Right lobe of liver (tissue), 6 donors: Measurements from ENCODE around the gene GATC. TPM values are rescaled to one million over a fixed set of nuclear protein-coding genes. Genes with fewer than 3 reads are reported as not detected.
A peak's percentile ranks its signal among the peaks of the same experiment; 100 is the strongest.

ENCODE experiments used
- ATAC-seq, 4 donors: fragments of 200-7000 bp; cut with Tn5 transposase; one replicate each; pipeline ENCODE4 v1.9.1; 2020; ENCODE audit warnings: mild to moderate bottlenecking in 4 of 4, moderate library complexity in 4 of 4
- DNase-seq, 3 donors: peaks; one replicate each; pipeline ENCODE4 v3.0.0-alpha.2; 2020
- H3K27ac ChIP-seq, 3 donors: fragments of 200-600 bp; one replicate each; pipeline ENCODE4 v1.8.0; 2022
- H3K27me3 ChIP-seq, 2 donors: fragments of 200-600 bp; one replicate each; pipeline ENCODE4 v1.8.0; 2022
- H3K36me3 ChIP-seq, 4 donors: fragments of 200-600 bp; sonication (generic) in 1 of 4; one replicate each; pipeline versions ENCODE4 v1.5.1 to v1.8.0; 2017 to 2022; ENCODE audit warnings: control low read depth in 1 of 4
- H3K4me1 ChIP-seq, 4 donors: fragments of 200-600 bp; sonication (generic) in 1 of 4; one replicate each; pipeline versions ENCODE4 v1.5.1 to v1.8.0; 2017 to 2022; ENCODE audit warnings: control low read depth in 1 of 4
- H3K4me3 ChIP-seq, 3 donors: fragments of 200-600 bp; one replicate each; pipeline ENCODE4 v1.8.0; 2022
- H3K9me3 ChIP-seq, 4 donors: fragments of 200-600 bp; sonication (generic) in 1 of 4; one replicate each; pipeline versions ENCODE4 v1.5.1 to v1.8.0; 2017 to 2022; ENCODE audit warnings: control low read depth in 1 of 4
- POLR2A ChIP-seq: fragments of 450-650 bp; IDR thresholded peaks from one replicate; pipeline ENCODE4 v1.6.1; 2017; ENCODE audit warnings: antibody characterized with exemption, mild to moderate bottlenecking
- WGBS: methylation state at CpG from one replicate; pipeline ENCODE4 v1.1.6; 2018; ENCODE audit warnings: low coverage, low lambda C conversion rate; ENCODE audit not compliant: insufficient coverage; ENCODE audit errors: missing lambda C conversion rate; 5-methylcytosine and 5-hydroxymethylcytosine counted together
- intact Hi-C, 2 donors: fragments of 100-400 bp; cut with DNase I; formaldehyde crosslinking; loops; one replicate each; pipeline versions ENCODE4 v1.11.2 to v1.14.1; 2022
- total RNA-seq, 6 experiments: library from RNA; depleted of rRNA in 2 of 6; stranded (reverse); fragments of >200 nt in 2 of 6; fragmentation: NEBNext Ultra II Directional in 3 of 6; extraction: Animal tissue kit (Norgen Biotek cat#: 25700) in 3 of 6; gene quantifications; one replicate each; pipeline versions ENCODE4 v1.1.0 to v1.2.4, GENCODE V29; 2016 to 2023
- TF ChIP-seq, protein P1 (sequence below), 4 donors: fragments of 200-600 bp in 3 of 4; fragments of 450-650 bp in 1 of 4; IDR thresholded peaks; one replicate each; pipeline versions ENCODE4 v1.5.1 to v1.8.0; 2016 to 2022; ENCODE audit warnings: antibody characterized with exemption in 4 of 4, mild to moderate bottlenecking in 2 of 4
- donor health status: DM: no; HTN: yes; CAD: no.
- donor health status: DM: no; HTN: no; CAD: no.
- donor health status: DM: no; HTN: no; CAD: no.
- donor health status: DM: no; HTN: yes; CAD: no.
- donor health status: DM: no; HTN: yes; CAD: no.

The GATC gene
- total RNA-seq, 6 experiments from 2014 or later = 13.4 to 23.8 (median 15.9) TPM

DNA sequence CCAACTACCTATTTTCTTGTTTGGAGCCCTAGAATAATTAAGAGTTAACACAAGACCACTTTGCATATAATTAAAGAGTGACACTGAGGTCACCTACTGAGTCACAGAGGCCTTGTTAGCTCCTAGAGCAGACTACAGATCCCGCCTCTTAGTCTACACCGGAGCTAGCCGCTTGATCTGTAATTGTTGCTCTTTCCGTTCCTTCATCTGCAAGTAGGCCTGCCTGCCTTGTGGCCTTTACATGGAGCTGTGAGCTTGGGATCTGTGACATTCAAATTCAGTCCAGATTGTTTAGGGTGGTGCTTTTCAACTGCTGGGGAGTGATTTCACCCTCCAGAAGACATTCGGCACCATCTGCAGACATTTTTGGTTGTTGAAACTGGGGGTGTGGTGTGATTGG is 44.1 kb downstream of the GATC start:
- no peak for TF ChIP-seq POLR2A
- TF ChIP-seq, protein P1, sequence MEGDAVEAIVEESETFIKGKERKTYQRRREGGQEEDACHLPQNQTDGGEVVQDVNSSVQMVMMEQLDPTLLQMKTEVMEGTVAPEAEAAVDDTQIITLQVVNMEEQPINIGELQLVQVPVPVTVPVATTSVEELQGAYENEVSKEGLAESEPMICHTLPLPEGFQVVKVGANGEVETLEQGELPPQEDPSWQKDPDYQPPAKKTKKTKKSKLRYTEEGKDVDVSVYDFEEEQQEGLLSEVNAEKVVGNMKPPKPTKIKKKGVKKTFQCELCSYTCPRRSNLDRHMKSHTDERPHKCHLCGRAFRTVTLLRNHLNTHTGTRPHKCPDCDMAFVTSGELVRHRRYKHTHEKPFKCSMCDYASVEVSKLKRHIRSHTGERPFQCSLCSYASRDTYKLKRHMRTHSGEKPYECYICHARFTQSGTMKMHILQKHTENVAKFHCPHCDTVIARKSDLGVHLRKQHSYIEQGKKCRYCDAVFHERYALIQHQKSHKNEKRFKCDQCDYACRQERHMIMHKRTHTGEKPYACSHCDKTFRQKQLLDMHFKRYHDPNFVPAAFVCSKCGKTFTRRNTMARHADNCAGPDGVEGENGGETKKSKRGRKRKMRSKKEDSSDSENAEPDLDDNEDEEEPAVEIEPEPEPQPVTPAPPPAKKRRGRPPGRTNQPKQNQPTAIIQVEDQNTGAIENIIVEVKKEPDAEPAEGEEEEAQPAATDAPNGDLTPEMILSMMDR (IDR thresholded peaks at IDR 0.05) = no peak
- intact Hi-C loops = no loop called here
- WGBS = 98% methylated on average over 5 of the region's 5 CpGs
- H3K36me3 ChIP-seq = no peaks in the 10 kb centered on the region
- no peaks in the 10 kb centered on the region for H3K9me3 ChIP-seq
- ATAC-seq = no peak
- no peak overlapping the region for H3K4me3 ChIP-seq
- no peak overlapping the region for H3K27ac ChIP-seq
- H3K4me1 ChIP-seq = peaks cover 0 to 6% (median under 1%) of the 10 kb centered on the region in 4 donors
- H3K27me3 ChIP-seq = no peaks in the 10 kb centered on the region
- no peak for DNase-seq

DNA sequence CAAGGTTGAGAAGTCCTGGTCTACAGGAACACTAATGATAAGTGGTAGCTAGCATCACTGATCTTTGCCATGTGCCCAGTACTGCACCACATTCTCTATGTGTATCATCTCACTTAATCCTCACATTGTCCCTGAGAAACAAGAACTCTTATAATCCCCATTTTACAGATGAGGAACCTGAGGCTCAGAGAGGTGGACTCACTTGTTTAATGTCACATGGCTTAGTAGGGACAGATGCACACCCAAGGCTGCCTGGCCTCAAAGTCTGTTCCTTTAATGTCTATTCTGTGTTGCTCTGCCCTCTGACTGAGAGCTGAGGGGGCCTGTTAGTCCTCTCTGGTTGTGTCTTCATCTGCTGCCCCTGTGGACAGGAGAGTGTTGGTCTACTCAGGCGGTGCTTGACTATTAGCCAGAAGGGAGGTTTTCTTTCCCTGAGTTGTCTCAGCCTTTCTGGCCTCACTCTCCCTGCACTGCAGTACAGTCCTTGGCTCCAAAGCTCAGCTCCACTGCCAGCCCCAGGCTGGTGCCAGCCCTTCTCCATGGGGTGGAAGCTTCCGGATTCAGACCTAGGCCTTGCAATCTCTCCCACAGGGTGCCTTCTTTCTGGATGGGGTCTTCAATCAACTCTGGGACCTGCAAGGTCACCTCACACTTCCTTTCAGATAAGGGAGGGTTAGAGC is 44.7 kb downstream of the GATC start:
- H3K4me3 ChIP-seq = no peak overlapping the region
- H3K9me3 ChIP-seq = no peaks in the 10 kb centered on the region
- H3K27me3 ChIP-seq = no peaks in the 10 kb centered on the region
- no peak overlapping the region for H3K27ac ChIP-seq
- no peak for TF ChIP-seq POLR2A
- TF ChIP-seq, protein P1 (IDR thresholded peaks at IDR 0.05) = no peak
- intact Hi-C loops = no loop called here
- no peak for DNase-seq
- peaks cover 0 to 7% (median under 1%) of the 10 kb centered on the region in 4 donors for H3K4me1 ChIP-seq
- ATAC-seq = no peak
- H3K36me3 ChIP-seq = no peaks in the 10 kb centered on the region
- WGBS = no CpG with 5 or more reads among the region's 2 CpGs

DNA sequence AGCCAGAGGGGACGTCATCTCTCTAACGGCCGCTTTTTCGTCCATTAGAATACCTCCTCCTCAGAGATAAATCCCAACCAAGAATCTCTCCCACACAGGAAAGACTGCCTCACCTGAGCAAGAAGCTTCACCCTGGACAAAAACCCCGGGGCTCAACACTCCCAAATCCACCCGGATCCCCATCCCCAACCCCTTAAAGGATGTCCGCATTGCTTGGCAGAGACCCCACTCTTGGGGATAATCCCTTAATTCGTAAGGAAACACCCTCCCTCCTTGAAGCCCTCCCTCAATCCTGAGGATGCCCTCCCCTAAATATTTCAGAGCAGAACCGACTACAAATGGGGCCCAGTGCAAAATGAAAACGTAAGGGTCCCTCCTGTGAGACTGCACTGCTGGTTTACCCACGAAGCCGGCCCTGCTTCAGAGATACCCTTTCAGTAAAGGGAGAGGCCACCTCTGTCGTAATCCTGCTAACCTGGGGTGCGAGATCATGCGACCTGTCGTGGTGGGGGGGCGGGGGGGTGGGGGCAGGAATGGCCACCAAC is 49.0 kb downstream of the GATC start:
- peaks cover 0 to 15% (median 8%) of the 10 kb centered on the region in 4 donors for H3K36me3 ChIP-seq
- no peaks in the 10 kb centered on the region for H3K9me3 ChIP-seq
- intact Hi-C loops = no loop called here
- no peak for DNase-seq
- H3K27me3 ChIP-seq = no peaks in the 10 kb centered on the region
- peaks cover 0 to 16% (median under 1%) of the 10 kb centered on the region in 4 donors for H3K4me1 ChIP-seq
- H3K4me3 ChIP-seq = peak overlapping the region; percentile 84 to 99 (median 97)
- H3K27ac ChIP-seq = no peak overlapping the region
- 30% methylated on average over 14 of the region's 17 CpGs for WGBS
- peak in 1 of 4 donors; percentile 2 for ATAC-seq
- no peak for TF ChIP-seq POLR2A
- TF ChIP-seq, protein P1 (IDR thresholded peaks at IDR 0.05) = no peak

DNA sequence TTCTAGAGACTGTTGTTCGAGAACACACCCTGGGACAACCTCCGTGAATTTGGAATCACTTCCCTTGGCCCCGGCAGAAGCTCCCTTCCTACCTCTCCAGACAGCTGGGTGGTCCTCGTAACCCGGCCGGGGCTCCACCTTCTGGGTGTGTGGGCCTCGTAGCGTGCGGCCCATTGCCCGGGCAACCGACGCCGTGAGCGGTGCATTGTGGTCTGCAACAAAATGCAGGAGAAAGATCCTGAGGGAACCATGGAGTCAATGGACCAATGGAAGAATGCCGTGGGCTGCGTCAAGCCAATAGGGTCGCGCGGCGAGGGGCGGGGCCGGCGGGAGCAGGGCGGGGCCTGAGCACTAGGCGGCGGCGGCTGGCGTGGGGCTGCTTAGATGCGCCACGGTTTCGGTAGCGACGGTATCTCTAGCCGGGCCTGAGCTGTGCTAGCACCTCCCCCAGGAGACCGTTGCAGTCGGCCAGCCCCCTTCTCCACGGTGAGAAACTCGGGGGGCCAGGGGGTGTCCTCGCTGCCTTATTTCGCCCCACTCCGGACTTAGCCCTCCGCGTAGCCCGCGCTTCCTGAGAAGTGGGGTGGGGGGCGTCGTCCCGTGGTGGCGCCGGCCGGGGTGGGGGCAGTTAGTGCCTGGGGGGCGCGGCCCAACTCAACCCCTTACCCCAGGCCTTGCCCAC is 49.6 kb downstream of the GATC start, which contains the start of gene DYNLL1:
DYNLL1 (plus strand) TSS at position 383 of the 682 bp plus-strand sequence. CDS start 309 bp downstream, outside the sequence.
- no peaks in the 10 kb centered on the region for H3K9me3 ChIP-seq
- TF ChIP-seq, protein P1 (IDR thresholded peaks at IDR 0.05) = peak in 2 of 4 donors; percentile 13 to 17
- peak; percentile 82 for TF ChIP-seq POLR2A
- peaks cover 0 to 16% (median 8%) of the 10 kb centered on the region in 4 donors for H3K36me3 ChIP-seq
- H3K27ac ChIP-seq = peak within 1 kb of the TSS; percentile 60 to 83 (median 70)
- ATAC-seq (peak; percentile 98 to 99 (median 98)), DNase-seq (peak; percentile 97)
- 0% methylated on average over 22 of the region's 53 CpGs for WGBS
- H3K4me3 ChIP-seq = peak within 1 kb of the TSS; percentile 84 to 99 (median 97)
- intact Hi-C loops = no loop called here
- H3K4me1 ChIP-seq = peaks cover 0 to 16% (median under 1%) of the 10 kb centered on the region in 4 donors
- H3K27me3 ChIP-seq = no peaks in the 10 kb centered on the region
